GM18508 (cell line): ENCODE measurements around the gene INO80D.
"Not testable (repeated sequence)": the region's sequence is repeated elsewhere in the genome, so short reads cannot be mapped to it uniquely, and the experiment has no call there.

ENCODE experiments used
- ATAC-seq: cut with Tn5 transposase; IDR thresholded peaks from one replicate; pipeline ENCODE4 v1.9.1; 2021; ENCODE audit warnings: moderate number of reproducible peaks; ENCODE audit not compliant: insufficient read depth, unreplicated experiment

The INO80D gene

DNA sequence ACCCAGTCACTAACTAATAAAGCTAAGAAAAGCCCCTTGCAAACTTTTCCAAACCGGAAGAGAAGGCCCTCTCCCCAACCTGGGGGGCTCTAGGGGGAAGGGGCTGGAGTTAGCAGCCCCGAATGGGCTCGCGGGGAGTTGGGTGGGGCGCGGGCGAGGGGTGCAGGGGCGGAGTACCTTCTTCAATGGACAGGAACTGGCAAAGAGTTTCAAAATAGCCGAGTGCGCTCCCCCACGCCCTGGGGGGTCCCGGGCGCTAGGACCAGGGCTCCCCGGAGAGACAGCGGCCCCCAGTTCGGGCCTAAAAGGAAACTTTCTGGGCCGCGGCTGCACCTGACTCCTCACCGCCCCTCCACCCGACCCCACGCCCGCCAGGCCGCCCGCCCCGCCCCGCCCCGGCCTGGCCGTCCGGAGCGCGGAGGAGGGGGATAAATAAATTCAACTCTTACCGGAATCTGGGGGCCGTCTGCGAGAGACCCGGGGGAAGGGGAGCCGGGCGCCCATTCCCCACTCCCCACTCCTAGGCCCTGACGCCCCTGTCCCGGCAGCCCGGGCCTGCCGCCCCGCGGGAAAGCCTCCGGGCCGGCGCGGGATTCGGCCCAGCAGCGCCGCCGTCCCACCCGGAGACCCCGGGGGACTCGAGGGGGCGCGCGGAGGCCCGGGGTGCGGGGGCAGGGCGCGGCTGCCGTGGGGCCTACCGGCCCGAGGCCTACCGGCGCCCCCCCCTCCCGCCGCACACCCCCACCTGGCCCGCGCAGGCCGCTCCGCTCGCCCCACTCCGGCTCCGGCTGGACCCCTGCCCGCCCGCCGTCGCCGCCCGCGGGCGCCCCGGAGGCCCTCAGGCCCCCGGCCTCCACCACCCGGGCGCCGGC, 868 bp downstream of the INO80D start:
- ATAC-seq, result peak; percentile 1

GRCh38 chr2:206084439-206084869, 1.5 kb downstream of the INO80D start:
- ATAC-seq, result no peak

DNA sequence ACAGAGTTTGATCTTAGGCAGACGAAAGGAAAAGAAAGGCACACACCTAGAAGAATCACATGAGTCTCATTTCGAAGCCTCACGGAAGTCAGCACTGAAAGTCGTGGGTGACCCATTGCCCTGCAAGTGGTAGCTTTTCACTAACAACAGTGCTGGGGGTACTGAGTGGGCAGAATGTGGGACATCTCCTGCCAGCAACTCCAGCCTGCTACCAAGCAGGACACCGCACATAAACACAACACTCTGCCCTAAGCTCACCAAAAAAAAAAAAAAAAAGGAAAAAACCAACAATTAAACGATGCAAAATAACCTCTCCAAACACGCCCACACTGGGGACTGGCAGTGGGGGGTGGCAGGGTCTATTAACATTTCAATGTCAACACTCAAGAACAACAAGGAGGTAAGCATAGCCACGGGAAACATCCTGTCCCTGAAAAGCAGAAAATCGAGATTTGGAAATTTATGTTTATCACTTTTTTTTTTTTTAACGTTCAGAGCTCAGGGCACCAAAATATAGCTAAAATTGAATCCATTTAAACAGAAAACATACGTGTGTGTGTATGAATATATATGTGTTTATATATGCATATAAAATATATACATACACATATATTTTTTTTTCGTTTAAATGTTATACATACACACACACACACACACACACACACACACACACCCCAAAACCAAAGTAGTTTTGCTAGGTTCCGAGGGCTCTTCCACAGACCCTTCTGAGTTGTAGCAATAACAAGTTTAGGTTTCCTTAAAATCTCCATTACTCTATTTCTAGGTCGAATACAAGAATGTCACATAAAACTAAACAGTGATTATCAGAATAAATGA, 2.2 kb downstream of the INO80D start:
- no peak for ATAC-seq

GRCh38 chr2:206082298-206082843, 3.6 kb downstream of the INO80D start:
- ATAC-seq, result no peak

DNA sequence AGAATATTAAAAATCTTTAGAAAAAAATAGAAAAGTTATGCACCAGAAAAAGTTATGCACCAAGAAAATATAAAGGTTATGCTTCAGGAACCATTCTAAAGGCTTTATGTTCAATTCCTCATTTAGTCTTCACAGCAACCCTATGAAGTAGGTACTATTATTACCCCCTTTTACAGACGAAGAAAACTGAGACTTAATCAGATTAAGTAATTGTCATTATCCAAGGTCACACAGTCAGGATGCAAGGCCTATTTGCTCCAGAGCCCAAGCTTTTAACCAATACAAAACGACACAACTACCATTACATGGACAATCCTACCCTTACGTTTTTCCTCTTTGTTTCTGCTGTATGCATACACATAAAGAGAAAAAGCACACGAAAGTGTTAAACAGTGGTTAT, 5.0 kb downstream of the INO80D start:
- no peak for ATAC-seq

DNA sequence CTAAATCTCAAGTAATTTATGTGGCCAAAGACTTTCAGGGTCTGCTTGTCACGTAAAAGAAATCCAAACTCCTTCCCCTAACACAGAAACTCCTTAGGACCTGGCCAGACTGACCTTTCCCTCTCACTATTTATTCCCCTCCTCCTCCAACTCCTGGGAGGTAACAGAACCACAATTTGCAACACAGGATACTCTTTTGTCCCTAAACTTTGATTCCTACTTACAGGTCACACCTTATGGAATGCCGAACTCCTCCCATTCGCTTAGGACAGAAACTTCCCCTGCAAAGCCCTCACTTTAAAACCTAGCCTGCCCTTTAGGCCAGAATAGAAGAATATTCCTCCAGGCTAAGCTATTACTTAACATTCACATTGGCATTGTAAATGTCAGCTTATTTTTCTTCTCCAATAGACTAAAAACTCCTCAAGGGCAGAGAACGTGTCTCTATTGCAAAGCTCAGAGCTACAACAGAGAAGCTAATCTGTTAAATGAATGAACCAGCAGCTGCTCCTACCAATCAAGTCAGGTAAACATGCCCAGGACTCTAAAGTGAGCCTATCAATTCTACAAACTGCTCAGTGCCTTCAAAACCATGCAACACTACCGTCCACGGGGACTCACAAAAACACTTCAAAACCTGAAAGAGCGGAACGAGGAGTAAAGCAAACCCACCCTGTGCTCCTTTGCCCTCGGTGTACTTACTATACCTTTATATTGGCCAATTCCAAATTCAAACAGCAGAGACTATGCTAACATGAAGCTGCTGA, 6.1 kb downstream of the INO80D start:
- no peak for ATAC-seq

DNA sequence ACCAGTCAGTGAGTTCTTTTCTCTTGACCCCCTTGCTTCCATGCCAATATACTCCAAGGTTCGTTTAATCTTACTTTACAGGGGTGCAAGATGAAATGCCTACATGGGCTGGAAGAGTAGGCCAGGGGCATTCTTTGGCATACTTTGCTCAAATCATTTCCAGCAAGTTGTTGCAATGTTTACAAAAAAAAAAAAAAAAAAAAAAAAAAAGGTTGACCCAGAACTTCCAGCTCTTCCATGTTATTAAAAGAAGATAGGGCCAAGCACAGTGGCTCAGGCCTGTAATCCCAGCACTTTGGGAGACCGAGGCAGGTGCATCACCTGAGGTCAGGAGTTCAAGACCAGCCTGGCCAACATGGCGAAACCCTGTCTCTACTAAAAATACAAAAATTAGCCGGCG, 8.1 kb downstream of the INO80D start:
- ATAC-seq, result not testable (repeated sequence)

DNA sequence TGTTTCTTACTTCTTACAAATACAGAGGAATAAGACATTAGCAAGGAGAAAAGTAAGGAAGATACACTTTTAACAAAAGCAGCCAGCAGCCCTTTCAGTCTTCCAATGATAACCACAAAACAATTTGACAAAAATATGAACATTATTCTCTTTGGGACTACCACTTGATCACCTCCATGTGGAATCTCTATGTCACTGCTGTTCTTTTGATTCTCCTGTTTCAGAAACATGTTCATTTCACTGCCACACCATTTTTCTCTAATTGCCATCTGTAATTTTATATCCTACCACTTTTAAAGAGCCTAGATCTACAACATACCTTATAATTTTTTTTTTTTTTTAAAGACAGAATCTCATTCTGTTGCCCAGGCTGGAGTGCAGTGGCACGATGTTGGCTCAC, 10.9 kb downstream of the INO80D start:
- no peak for ATAC-seq

- ATAC-seq, result no peak
Measured at GRCh38 chr2:206071807-206072206, 14.2 kb downstream of the INO80D start.

DNA sequence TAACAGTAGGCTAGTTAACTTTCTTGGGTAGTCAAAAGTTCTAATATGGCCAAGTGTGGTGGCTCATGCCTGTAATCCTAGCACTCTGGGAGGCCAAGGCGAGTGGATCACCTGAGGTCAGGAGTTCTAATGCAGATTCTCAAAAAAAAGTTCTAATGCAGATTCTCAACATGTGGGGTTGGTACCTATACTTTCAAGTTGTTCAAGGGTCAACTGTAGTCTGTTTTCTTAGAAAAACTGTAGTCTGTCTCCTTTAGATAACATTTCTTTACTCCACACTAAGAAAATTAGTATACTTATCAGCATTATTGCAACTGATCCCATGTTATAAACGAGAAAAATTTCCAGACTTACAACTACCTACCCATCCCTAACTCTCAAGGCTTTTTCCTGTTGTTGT, 16.6 kb downstream of the INO80D start:
- ATAC-seq, result no peak

DNA sequence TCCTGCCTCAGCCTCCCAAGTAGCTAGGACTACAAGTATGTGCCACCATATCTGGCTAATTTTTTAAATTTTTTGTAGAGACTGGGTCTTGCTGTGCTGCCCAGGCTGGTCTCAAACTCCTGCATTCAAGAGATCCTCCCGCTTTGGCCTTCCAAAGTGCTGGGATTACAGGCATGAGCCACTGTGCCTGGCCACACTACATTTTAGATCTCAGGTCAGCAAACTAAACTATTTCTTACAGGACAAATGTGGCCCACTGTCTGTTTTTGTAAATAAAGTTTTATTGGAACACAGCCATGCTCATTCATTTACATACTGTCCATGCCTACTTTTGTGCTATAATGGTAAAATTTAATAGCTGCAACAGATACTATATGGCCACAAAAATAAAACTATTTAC, 17.8 kb downstream of the INO80D start:
- ATAC-seq, result no peak

- ATAC-seq, result no peak
Measured at GRCh38 chr2:206064077-206064476, 21.9 kb downstream of the INO80D start.

- ATAC-seq, result no peak
Measured at GRCh38 chr2:206063635-206064034, 22.3 kb downstream of the INO80D start.

DNA sequence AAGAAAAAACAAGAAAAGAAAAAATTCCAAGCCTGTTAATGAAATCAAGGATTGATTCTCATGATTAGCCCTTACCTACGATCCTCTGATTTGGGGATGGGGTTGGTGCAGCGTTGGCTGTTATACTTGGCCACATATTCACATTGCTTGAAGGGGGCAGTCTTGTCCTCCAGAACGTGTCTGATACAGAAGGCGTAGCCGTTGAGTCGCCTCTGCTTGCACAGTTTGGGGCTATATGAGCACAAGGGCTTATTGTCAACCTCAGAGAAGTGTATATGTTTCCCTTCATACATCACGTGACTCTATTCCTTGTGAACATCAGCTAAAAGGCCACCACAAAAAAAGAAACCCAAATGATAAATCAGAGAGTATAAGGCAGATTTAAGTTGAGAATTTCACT, 23.2 kb downstream of the INO80D start:
- no peak for ATAC-seq

DNA sequence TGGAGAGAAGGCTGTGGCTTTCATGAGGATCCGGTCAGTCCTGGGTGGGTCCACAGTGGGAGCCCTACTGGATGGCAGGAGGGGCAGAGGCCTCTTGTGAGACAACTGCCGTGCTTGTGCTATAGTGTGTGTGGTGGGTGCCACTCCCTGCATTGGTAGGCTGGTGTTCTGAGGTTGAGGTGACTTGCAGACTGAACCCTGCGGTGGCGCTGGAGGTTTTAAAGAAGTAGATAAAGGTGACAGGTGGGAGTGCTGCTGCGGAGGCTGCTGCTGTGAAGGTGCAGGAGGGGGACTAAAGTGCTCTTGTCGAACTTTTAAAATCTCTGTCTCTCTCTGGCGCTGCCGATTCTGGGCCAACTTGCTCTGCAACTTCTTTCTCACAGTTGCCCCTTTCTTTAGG, 29.7 kb downstream of the INO80D start:
- no peak for ATAC-seq

GRCh38 chr2:206054952-206055351, 31.0 kb downstream of the INO80D start:
- no peak for ATAC-seq

DNA sequence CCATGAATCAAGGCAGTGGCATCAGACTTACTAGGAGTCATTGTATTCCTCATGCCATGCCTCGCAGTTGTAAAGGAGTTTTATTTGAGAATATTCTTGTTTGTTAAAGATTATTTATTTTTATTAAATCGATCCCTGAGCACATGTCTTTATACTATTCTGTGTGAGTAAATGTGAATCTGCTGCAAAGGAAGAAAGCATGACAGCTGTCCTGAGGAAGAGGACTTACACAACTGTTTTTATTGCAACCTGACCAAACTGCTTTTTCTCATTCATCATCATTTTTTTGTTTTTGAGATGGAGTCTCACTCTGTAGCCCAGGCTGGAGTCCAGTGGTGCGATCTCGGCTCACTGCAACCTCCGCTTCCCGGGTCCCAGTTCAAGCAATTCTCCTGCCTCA, 34.1 kb downstream of the INO80D start:
- no peak for ATAC-seq

DNA sequence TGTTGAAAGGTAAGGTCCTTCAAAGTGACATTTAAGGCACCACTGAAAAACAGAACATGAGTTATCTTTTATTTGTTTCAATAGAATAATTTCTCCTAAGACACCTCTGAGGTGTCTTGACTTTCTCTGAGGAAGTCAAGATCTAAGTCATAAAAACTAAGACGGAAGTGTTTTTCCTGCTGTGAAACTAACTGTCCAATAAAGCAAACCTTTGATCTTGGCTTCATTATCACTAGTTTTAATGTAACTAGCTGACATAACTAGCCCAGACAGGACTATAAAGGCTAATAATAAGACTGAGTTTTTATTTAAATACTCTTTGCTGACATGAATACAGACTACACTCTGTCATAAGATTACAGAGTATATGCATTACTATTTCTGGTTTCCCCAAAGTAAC, 36.6 kb downstream of the INO80D start:
- no peak for ATAC-seq

DNA sequence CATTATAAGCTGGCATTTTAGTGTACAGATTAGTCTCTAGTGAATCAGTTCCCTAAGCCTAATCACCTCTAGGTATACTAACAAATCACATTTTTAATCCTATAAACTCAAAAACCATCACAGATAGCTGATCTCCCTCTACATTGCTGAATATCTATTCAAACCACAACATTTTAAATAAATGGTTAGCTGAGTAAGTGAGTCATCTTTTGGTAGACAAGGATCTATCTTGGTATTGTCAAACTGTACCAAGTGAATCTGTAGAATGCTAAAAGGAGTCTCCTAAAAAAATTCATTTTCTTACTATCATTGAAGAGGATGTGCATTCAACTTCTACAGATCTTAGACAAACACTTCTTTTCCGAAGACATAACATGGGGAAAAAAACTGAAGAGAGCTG, 40.7 kb downstream of the INO80D start:
- ATAC-seq, result no peak

DNA sequence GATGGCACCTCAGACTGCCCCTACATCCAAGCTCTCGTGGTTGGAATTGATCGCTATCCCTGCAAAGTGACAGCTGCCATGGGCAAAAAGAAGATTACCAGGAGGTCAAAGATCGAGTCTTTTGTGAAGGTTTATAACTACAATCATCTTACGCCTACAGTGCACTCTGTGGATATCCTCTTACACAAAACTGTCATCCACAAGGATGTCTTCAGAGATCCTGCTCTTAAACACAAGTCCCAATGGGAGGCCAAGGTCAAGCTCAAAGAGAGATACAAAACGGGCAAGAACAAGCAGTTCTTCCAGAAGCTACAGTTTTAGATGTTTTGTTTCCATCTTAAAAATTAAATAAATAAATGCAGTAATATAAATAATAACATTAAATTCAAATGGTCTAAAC, 45.4 kb downstream of the INO80D start:
- ATAC-seq, result no peak
